Stomach (tissue), 9 donors: ENCODE results near the gene AGBL4. TPM values are rescaled to one million over a fixed set of nuclear protein-coding genes. Genes with fewer than 3 reads are reported as not detected.
A peak's percentile ranks its signal among the peaks of the same experiment; 100 is the strongest.

ENCODE experiments used
- DNase-seq, 2 donors: peaks; one replicate each; pipeline versions ENCODE4 v3.0.0 to v3.0.0-alpha.2; 2013 to 2019
- H3K27ac ChIP-seq, 5 donors: fragments of 200-600 bp in 4 of 5; sonication (generic) in 4 of 5; one replicate each; pipeline ENCODE4 v1.5.1; 2013 to 2019; ENCODE audit warnings: mild to moderate bottlenecking in 1 of 5, moderate library complexity in 1 of 5
- H3K27me3 ChIP-seq, 3 donors: fragments of 200-600 bp; sonication (generic); one replicate each; pipeline ENCODE4 v1.5.1; 2017 to 2019; ENCODE audit warnings: mixed run types in 1 of 3
- H3K36me3 ChIP-seq, 4 donors: fragments of 200-600 bp; sonication (generic); 1 replicate in 3 of 4; 2 replicates in 1 of 4; pipeline ENCODE4 v1.5.1; 2016 to 2019
- H3K4me1 ChIP-seq, 4 donors: fragments of 200-600 bp; sonication (generic); one replicate each; pipeline ENCODE4 v1.5.1; 2016 to 2019
- H3K4me3 ChIP-seq, 4 donors: fragments of 200-600 bp; sonication (generic) in 3 of 4; one replicate each; pipeline ENCODE4 v1.5.1; 2016 to 2019; ENCODE audit warnings: mild to moderate bottlenecking in 1 of 4
- H3K9me3 ChIP-seq, 4 donors: fragments of 200-600 bp; sonication (generic); one replicate each; pipeline ENCODE4 v1.5.1; 2016 to 2019
- CTCF ChIP-seq, 7 experiments: fragments of 450-650 bp in 4 of 7; fragments of 200-600 bp in 3 of 7; sonication (generic) in 3 of 7; IDR thresholded peaks; one replicate each; pipeline ENCODE4 v1.5.1; 2016 to 2019; ENCODE audit warnings: antibody characterized with exemption in 7 of 7, control low read depth in 2 of 7, mild to moderate bottlenecking in 1 of 7
- EP300 ChIP-seq: sonication (generic); formaldehyde crosslinking; IDR thresholded peaks from one replicate; pipeline ENCODE4 v1.6.1; 2017; ENCODE audit warnings: antibody characterized with exemption
- POLR2A ChIP-seq, 4 donors: fragments of 450-650 bp; IDR thresholded peaks; one replicate each; pipeline ENCODE4 v1.6.1; 2016; ENCODE audit warnings: antibody characterized with exemption in 4 of 4, control low read depth in 2 of 4, mild to moderate bottlenecking in 1 of 4, moderate library complexity in 1 of 4
- POLR2AphosphoS5 ChIP-seq, 3 donors: sonication (generic); formaldehyde crosslinking; IDR thresholded peaks; one replicate each; pipeline ENCODE4 v1.6.1; 2016; ENCODE audit warnings: antibody characterized with exemption in 3 of 3
- WGBS, 5 donors: extraction: QIAGEN DNeasy Blood & Tissue Kit in 3 of 5; methylation state at CpG; one replicate each; pipeline versions ENCODE4 v1.1.5 to v1.1.7; 2013 to 2018; 5-methylcytosine and 5-hydroxymethylcytosine counted together
- intact Hi-C: fragments of 100-400 bp; cut with DNase I; formaldehyde crosslinking; loops from one replicate; pipeline ENCODE4 v1.15.1; 2023; ENCODE audit warnings: low total_unique reads
- polyA plus RNA-seq, 3 donors: library from polyadenylated mRNA; stranded (reverse); fragments of 200-250 nt; gene quantifications; one replicate each; pipeline ENCODE4 v1.2.3, GENCODE V29; 2013
- total RNA-seq, 5 donors: library from RNA; depleted of rRNA; stranded (reverse); fragments of >200 nt; gene quantifications; one replicate each; pipeline versions ENCODE4 v1.1.0 to v1.2.3, GENCODE V29; 2014 to 2016
- donor health status: healthy with polysubstance abuse.
- donor health status: Bipolar disorder and iron deficiency.
- donor health status: healthy.

The AGBL4 gene
- total and polyA plus RNA-seq, 8 donors = 0.92 TPM; not detected in 7

- no peaks in the 10 kb centered on the region for H3K9me3 ChIP-seq
- peaks cover 0 to 20% (median 14%) of the 10 kb centered on the region in 4 donors for H3K4me1 ChIP-seq
- intact Hi-C loops = loop anchor here (10.0 kb wide), 1 partner anchor 137 kb away; no protein-coding TSS in a partner anchor
- TF ChIP-seq EP300 (no peak), POLR2AphosphoS5 (IDR thresholded peaks at IDR 0.05) (no peak), CTCF (IDR thresholded peaks at IDR 0.05) (peak in 5 of 7 experiments; percentile 24 to 69 (median 62)), POLR2A (IDR thresholded peaks at IDR 0.05) (no peak)
- DNase-seq = peak; percentile 81 to 86
- no peak overlapping the region for H3K4me3 ChIP-seq
- no peaks in the 10 kb centered on the region for H3K36me3 ChIP-seq
- WGBS, 5 donors = 41 to 60% (median 51%) methylated on average over 16 to 22 of the region's 22 CpGs
- H3K27me3 ChIP-seq = peaks cover 0 to 7% (median 0%) of the 10 kb centered on the region in 3 donors
- no peak overlapping the region for H3K27ac ChIP-seq
Observed at GRCh38 chr1:48677306-48678287, 1346.2 kb downstream of the AGBL4 start.

- DNase-seq = no peak
- H3K4me3 ChIP-seq = no peak overlapping the region
- peaks cover 0 to 7% (median 0%) of the 10 kb centered on the region in 3 donors for H3K27me3 ChIP-seq
- intact Hi-C loops = loop anchor here (10.0 kb wide), 1 partner anchor 138 kb away; no protein-coding TSS in a partner anchor
- peaks cover 0 to 20% (median 14%) of the 10 kb centered on the region in 4 donors for H3K4me1 ChIP-seq
- TF ChIP-seq EP300 (no peak), POLR2AphosphoS5 (IDR thresholded peaks at IDR 0.05) (no peak), POLR2A (IDR thresholded peaks at IDR 0.05) (no peak), CTCF (IDR thresholded peaks at IDR 0.05) (no peak)
- 52 to 83% (median 59%) methylated on average over 2 of the region's 2 CpGs for WGBS, 5 donors
- H3K9me3 ChIP-seq = no peaks in the 10 kb centered on the region
- no peaks in the 10 kb centered on the region for H3K36me3 ChIP-seq
- H3K27ac ChIP-seq = no peak overlapping the region
Observed at GRCh38 chr1:48676822-48677221, 1346.9 kb downstream of the AGBL4 start.

- TF ChIP-seq EP300 (no peak), POLR2AphosphoS5 (IDR thresholded peaks at IDR 0.05) (no peak)
- WGBS, 5 donors = 49 to 66% (median 54%) methylated on average over 7 of the region's 7 CpGs
- intact Hi-C loops = loop anchor here (10.0 kb wide), 1 partner anchor 138 kb away; no protein-coding TSS in a partner anchor
- H3K27ac ChIP-seq = no peak overlapping the region
- no peak overlapping the region for H3K4me3 ChIP-seq
- peak in 1 of 2 donors; percentile 30 for DNase-seq
- H3K9me3 ChIP-seq = no peaks in the 10 kb centered on the region
- H3K4me1 ChIP-seq = peaks cover 0 to 20% (median 14%) of the 10 kb centered on the region in 4 donors
- peaks cover 0 to 7% (median 0%) of the 10 kb centered on the region in 3 donors for H3K27me3 ChIP-seq
- no peaks in the 10 kb centered on the region for H3K36me3 ChIP-seq
Observed at GRCh38 chr1:48676376-48676775, 1347.4 kb downstream of the AGBL4 start.

- no peaks in the 10 kb centered on the region for H3K9me3 ChIP-seq
- no peaks in the 10 kb centered on the region for H3K36me3 ChIP-seq
- intact Hi-C loops = loop anchor here (10.0 kb wide), 1 partner anchor 140 kb away; no protein-coding TSS in a partner anchor
- H3K4me1 ChIP-seq = peaks cover 0 to 20% (median 14%) of the 10 kb centered on the region in 4 donors
- TF ChIP-seq POLR2A (IDR thresholded peaks at IDR 0.05) = no peak
- TF ChIP-seq EP300 = no peak
- TF ChIP-seq CTCF (IDR thresholded peaks at IDR 0.05) = no peak
- no peak for TF ChIP-seq POLR2AphosphoS5 (IDR thresholded peaks at IDR 0.05)
- H3K4me3 ChIP-seq = no peak overlapping the region
- WGBS, 5 donors = 59 to 73% (median 70%) methylated on average over 3 of the region's 3 CpGs
- no peak for DNase-seq
- no peak overlapping the region for H3K27ac ChIP-seq
- peaks cover 0 to 7% (median 0%) of the 10 kb centered on the region in 3 donors for H3K27me3 ChIP-seq
Observed at GRCh38 chr1:48675251-48675650, 1348.5 kb downstream of the AGBL4 start.
